Measurements from ENCODE around the gene STXBP5.

The STXBP5 gene

DNA sequence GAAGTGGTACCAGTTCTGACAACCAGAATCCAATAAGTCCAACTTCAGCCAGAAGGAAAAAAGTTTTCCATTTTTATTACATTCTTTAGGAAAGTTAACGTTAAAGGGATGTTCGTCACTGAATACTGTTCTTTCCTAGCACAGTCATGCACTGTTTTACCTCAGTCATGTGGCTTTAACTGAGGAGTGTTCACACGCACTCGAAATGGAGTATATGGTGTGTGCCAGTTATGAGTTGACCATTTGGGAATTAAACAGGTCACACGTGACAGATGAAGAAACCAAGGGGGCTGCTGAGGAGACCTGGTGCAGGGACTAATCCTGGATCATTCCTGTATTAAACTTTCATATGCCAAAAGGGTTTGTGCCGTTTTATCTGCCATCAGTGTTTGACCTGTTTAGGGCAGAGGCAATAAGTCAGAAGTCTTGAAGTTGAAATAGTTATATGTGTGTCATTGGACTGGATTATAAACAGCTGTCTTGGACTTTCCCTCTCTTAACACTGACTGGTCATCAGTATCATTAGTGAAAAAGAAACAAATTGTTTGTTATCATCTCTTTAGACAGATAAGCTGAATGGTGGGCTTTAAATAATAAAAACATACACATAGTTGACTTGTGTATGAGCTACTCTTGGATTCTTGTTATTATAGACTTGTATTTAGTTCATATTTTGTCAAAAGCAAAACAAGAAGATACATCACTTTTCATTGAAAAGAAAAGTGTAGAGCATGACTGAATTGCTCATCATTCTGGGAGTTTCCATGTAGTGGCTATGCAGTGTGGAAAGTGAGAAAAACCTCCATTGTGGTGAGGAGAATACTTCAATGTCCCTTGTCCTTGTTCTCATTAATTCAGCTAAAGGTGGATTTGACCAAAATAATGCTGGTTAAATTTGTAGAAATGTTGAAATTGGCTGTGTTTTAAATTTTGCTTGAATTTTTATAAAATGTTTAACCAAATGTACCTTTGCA, 180.8 kb downstream of the STXBP5 start:
- DNase-seq: no peak

DNA sequence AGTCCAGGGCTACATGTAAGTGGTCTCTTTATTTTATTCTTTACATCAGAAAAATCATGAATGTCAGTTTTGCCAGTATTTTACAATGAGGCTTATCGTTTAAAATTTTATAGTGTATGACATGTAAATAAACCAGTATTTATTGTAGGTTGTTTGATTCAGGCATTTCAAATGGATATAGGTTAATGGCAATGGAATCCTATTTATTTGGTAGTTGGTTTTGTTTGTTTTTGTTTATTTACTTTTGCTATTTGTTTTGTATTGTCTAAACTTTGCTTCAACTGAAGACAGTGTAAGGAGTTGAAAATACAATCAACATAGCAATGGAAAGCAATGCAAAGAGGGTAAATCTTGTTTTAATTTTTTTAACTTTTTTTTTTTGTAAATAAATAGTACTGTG, 185.2 kb downstream of the STXBP5 start:
- DNase-seq: no peak

DNA sequence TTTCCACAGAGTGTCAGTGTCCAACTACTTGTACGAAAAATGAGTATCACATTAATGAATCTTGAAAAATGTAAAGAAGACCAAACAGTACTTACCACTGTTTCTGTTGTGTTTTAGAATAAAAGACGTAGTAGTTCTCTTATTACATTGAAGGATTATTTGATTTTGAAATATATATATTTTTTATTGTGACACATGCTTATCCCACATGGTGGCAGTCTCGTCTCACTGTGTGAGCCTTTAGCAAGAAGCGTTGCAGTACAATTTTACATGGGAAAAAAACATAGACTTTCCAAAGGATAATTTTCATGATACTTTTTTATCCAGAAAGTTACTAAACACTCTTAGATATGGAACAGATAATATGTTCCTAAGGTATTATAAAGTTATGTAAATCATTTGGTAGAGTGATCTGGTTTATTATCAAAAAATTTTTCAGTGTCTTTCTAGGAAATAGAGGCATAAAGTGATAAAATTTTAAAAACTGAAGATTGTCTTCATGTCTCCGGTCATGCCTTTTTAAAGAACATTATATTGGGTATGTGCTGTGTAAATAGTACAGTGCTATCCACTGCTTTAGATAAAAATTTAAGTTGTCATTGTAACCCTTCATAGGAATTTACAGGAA, 186.8 kb downstream of the STXBP5 start:
- peak; percentile 40 for DNase-seq

DNA sequence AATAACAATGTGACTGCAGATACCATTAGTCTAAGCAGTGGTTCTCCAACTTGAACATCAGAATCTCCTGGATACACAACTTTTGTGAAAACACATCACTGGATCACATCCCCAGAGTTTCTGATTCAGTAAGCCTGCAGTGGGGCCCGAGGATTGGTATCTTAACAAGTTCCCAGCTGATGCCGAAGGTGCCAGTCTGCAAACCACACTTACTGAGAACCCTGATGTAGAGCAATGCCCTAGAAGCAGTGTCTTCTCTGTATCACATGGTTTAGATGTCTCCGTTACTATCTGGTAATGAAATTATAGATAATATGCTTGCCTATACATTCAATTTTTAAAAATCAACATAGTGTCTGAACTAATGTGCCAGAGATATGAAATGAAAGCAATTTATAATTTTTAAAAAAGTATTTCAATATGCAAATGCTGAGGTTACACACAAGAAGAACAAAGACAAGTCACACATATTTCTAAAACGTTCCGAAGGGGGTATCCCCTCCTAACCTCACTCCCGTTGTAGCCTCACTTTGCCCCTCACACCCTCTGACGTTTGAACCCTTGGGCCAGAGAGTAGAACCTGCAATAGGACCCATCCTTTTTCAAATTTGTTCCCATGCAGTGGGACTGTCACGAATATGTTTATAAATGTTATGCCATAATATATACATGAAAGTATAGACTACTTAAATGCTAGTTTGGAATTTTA, 188.9 kb downstream of the STXBP5 start:
- no peak for DNase-seq

DNA sequence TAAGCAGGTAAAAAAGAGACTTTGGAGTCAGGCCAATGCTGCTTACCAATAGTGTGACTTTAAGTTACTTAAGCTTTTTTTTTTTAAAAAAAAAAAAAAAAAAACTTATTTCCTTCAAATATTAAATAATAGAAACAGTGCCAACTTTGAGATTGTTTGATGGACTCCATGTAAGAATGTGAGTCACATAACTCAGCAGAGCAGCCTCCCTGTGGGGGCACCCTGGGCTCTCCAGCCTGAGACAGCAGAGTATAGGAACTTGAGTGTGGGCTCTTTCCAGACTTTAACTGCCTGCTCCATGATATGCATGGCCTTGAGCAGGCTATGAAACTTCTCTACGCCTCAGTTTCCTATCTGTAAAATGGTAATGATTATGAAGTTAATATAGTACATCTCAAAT, 190.9 kb downstream of the STXBP5 start:
- DNase-seq: peak; percentile 71

DNA sequence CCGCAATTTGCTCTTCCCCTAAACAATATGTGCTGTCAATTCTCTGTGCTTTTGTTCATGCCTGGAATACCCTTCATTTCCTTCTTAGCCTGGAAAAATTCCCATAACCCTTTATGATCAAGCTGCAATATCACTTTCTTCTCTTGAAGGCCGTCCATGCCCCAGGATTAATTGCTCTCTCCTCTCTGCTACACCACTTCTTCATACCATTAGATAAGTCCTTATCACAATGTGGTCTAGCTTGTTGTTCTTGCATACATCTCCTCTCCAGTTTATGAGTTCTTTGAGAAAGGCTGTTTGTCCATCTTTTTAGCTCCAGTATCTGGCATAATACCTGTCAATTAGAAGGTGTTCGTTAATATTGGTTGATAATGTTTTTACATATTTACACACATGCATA, 193.1 kb downstream of the STXBP5 start:
- DNase-seq: no peak

DNA sequence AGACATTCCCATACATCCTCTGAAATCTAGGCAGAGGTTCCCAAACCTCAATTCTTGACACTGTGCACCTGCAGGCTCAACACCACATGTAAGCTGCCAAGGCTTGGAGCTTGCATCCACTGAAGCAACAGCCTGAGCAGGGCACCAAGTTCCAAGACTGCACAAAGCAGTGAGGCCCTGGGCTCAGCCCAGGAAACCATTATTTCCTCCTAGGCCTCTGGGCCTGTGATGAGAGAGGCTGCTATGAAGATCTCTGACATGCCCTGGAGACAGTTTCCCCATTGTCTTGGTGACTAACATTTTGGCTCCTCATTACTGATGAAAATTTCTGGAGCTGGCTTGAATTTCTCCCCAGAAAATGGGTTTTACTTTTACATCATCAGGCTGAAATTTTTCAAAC, 196.8 kb downstream of the STXBP5 start:
- no peak for DNase-seq

DNA sequence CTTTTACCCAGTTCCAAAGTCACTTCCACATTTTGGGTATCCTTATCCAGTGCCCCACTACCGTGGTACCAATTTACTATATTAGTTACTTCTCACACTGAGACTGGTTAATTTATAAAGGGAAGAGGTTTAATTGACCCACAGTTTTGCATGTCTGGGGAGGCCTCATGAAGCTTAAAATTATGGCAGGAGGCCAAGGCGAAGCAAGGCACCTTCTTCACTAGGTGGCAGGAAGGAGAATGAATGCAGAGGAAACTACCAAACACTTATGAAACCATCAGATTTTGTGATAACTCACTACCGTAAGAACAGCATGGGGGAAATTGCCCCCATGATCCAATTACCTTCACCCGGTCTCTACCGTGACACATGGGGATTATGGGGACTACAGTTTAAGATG, 197.6 kb downstream of the STXBP5 start:
- DNase-seq: no peak

DNA sequence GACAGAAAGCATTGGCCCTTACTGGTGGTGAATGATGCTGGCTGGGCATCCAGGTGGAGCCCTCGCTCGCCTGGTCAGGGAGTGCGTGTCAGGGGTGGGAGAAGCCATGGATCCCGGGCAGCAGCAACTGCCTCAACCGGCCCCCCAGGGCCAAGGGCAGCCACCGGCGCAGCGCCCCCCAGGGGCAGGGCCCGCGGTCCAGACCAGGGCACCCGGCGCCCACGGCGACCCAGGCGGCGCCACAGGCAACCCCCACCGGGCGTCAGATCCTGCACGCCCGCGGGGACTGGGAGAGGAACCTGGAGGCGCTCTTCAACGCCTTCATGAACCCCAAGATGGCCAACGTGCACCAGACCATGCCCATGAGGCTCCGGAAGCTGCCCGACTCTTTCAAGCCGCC, 202.6 kb downstream of the STXBP5 start:
- DNase-seq: no peak

DNA sequence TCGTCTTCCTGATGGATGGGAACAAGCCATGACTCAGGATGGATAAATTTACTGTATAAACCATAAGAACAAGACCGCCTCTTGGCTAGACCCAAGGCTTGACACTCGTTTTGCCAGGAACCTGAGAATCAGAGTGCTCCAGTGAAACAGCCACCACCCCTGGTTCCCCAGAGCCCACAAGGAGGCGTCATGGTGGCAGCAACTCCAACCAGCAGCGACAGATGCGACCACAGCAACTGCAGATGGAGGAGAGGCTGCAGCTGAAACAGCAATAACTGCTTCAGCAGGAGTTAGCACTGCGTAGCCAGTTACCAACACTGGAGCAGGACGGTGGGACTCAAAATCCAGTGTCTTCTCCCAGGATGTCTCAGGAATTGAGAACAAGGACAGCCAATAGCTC, 203.4 kb downstream of the STXBP5 start:
- no peak for DNase-seq

DNA sequence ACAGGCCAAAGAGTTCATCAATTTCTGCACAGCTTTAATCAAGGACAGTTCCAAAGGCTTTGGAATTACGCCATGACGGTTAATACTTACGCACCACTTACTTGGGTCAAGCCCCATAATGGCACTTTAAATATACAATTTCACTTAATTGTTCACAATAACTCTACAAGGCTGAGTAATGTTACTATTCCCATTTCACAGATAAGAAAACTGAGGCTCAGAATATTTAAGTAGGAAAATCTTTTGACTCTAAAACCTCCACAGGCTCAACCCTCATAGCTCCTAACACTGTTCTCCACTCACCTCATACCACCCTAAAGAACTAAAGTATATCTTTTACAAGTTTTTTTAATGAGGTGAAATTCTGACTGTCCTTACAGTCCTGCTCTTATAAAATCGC, 212.4 kb downstream of the STXBP5 start:
- no peak for DNase-seq

DNA sequence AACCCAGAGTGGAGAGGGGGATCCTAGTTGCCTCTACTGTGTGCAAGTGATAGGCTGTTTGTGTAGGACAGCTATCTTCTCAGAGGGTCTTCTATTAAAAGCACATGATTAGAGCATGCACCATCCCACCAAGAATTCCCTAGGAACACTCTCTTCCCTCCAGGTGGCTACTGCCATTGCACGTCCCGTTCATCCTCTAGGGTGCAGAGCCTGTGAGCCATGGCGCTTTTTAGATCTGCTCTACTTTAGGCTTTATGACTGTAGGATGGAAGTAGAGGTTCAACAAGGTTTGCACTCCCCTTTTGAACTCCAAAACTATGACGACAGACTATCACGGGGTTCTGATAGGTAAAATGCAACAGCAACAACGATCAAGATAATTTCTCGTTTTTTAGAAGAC, 213.7 kb downstream of the STXBP5 start:
- DNase-seq: no peak

DNA sequence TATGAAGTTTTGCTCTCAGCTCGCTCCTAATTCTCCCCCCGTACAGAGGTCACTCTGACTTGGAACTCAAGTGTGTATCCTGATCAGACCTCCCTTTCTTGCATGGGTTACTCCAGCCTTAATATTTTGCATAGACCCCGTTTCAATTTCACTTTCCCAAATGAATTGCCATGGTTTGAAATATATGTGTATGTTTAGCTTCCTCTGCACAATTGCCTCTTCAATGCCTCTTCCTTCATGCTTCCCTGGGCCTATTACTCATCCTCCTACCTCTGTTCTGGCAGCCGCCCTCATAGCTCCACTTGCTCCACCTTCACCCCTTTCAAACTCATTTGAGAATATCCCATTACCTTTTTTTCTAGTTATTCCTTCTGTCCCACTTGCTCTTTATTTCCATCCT, 214.3 kb downstream of the STXBP5 start:
- DNase-seq: no peak

DNA sequence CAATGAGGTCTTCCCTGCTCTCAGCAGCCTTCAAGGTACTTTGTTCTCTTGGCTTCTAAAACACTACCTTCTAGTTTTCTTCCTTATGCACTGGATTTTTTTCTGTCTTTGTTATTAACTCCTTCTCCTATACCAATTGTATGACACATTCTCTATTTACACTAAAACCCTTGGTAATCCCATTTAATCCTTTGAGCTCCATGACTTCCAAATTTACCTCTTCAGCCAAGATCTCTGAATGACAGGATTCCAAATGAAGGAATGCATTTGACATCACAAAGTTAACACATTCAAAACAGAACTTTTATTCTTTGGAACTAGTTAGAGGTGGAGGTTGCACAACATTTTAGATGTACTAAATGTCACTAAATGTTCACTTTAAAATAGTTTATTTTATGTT, 217.7 kb downstream of the STXBP5 start:
- DNase-seq: no peak

DNA sequence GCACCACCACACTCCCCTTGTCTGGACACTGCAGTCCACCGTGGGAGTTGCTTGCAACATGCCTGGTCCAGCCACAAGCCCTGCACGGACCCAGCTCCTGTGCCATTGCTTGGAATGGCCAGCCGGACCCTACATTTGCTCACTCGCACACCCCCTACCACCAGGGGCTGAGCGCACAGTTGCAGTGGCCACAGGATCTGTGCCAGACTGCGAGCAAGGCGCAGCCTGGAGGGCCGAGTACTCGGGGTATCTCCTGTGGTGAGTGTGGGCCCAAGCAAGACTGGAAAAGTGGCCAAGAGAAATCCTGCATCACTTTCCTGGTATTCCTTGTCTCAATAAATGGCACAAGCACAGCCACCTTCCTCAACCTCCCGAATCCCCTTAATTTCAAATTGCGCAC, 218.9 kb downstream of the STXBP5 start:
- DNase-seq: no peak

DNA sequence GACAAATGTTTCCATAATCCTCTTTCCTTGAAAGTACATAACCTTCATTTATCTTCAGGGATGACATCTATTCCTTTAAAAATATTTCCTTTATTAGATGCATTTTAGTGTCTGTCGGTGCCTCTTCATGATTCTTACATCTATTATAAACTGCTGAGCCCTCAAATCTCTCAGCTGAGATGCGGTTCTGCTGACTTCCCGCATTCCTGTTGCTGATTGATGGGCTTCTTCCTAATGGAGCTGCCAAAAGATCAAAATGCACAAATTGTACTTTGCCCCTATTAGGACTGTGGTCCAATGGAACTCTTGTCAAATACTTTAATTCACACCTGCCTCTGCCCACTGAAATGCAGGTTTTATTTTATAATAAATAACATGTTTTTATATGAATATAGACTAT, 225.6 kb downstream of the STXBP5 start:
- no peak for DNase-seq

DNA sequence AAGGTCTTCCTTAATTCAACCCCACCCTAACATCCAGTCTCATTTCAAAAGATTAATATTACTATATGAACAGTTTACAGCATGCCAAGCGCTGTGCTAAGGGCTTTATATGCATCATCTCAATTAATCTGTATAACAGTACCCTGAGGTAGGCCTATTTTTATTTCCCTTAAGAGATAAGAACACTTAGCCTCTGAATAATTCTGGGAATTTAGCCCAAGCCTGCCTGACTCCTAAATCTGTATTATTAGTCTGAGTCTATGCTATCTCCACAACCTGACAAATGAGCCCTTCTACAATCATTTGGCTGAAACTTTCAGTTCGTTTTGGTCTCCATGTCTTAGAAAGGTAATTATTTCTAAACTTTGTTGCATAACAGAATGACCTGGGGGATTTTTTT, 226.6 kb downstream of the STXBP5 start:
- DNase-seq: no peak

DNA sequence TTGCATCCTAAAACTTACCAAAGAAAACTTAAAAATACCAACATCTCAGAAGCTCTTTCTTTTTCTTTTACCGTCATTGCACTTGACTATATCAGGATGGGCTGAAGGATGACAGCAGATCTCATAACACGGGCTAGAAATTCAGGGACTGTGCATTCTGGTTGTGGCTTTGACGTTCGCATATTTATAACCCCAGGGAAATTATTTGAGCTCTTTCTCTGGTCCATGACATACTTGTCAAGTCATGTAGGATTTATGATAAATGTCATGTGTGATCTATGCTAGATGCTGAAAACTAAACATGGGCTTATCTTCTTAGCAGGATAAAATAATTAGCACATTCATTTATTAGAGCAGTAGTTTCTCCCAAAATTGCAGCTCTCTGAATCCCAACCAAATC, 229.9 kb downstream of the STXBP5 start:
- no peak for DNase-seq

DNA sequence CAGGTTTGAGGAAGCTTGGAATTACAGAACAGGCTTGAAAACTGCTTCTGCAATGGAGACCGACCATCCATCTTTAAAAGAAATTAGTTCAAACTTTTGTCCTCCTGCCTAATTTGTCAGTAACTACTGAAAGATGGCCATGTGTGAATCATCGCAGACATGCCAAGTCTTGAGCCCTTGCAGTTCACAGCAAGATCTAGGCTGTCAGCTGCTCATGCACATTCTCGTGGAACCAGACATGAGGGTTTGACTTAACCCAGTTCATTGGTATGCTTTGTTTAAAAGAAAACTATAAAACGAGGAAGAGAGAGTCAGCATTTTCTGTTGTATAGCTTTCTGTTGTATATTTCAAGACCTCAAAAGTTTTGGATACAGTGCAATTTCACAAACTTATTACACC, 230.3 kb downstream of the STXBP5 start:
- DNase-seq: peak; percentile 16

DNA sequence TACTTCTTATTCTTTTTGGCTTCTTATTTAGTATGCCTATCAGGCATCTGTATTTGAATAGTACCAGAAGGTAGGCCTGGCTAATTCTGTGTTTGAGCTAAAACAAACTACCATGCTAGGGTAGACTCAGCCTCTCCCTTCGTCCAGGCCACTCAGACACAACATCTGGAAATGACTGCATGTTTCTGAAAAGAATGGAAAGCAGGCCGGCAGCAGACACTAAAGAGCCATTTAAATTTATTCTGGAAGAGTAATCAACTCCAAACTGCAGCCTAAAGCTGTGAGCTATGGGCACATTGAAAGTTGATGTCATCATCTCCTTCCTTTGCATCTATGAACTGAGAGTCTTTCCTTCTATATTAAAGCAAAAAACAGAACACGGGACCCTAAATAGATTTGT, 233.4 kb downstream of the STXBP5 start:
- DNase-seq: no peak

DNA sequence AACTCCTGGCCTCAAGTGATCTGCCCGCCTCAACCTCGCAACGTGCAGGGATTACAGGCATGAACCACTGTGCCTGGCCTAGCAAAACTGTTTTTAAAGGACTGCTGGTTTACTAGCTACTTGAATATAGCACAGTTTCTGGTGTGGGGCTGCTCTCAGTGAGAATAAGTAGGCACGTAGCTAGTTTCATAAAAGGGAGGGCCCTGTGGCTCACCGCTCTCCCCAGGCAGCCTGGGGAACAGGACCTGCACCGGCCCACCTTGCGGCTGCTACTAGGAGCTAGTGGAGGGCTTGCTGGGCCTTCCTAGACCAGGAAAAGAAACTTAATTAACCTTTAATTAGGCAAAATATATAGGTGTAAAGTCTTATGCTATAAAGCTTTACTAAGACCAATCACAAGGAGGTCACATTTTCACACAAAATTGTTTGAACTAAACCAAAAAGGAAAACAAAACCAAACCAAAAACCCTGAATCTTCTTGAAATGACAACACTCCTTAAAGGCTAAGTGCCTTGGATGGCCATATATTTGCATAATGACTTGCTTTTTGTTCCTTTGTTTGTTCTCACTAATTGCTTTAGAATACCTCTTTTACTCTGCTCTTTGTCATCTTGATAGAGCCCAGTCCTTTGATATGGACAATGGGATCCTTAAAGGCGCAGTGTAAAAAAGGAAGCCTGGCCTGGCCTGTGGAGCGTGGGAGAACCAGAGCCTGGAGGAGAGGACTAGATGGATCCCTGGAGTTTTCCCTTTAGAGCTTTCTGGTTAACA, 234.7 kb downstream of the STXBP5 start:
- DNase-seq: no peak

Measured in fibroblast of skin of back (primary cell).